ENCODE results near the gene EIF4G2.

EIF4G2 gene

GRCh38 chr11:10813945-10814344 lies 5.2 kb upstream of the EIF4G2 start:
- Histone ChIP-seq H3K4me3 (ENCODE audit: severe bottlenecking) (no peak overlapping the region), H3K27me3 (ENCODE audit: insufficient read depth, poor library complexity, severe bottlenecking) (no peaks in the 10 kb centered on the region), H3K9me3 (ENCODE audit: severe bottlenecking) (no peaks in the 10 kb centered on the region), H3K4me1 (ENCODE audit: insufficient read depth, poor library complexity, severe bottlenecking) (peaks cover 2% of the 10 kb centered on the region), H3K36me3 (ENCODE audit: low read depth) (no peaks in the 10 kb centered on the region), H3K27ac (ENCODE audit: poor library complexity, severe bottlenecking) (no peak overlapping the region)
- ATAC-seq (ENCODE audit: low read depth) (no peak), DNase-seq (ENCODE audit: low spot score) (no peak)
- no peak for TF ChIP-seq CTCF (IDR thresholded peaks at IDR 0.05; ENCODE audit: poor library complexity, severe bottlenecking)

GRCh38 chr11:10809373-10810160 lies 841 bp upstream of the EIF4G2 start:
- DNase-seq (ENCODE audit: low spot score) (no peak), ATAC-seq (ENCODE audit: low read depth) (peak; percentile 11)
- TF ChIP-seq CTCF (IDR thresholded peaks at IDR 0.05; ENCODE audit: poor library complexity, severe bottlenecking) = no peak
- H3K4me3 ChIP-seq (ENCODE audit: severe bottlenecking) = peak overlapping the region; percentile 93
- peaks cover 14% of the 10 kb centered on the region for H3K4me1 ChIP-seq (ENCODE audit: insufficient read depth, poor library complexity, severe bottlenecking)
- no peaks in the 10 kb centered on the region for H3K27me3 ChIP-seq (ENCODE audit: insufficient read depth, poor library complexity, severe bottlenecking)
- H3K36me3 ChIP-seq (ENCODE audit: low read depth) = peaks cover 38% of the 10 kb centered on the region
- H3K27ac ChIP-seq (ENCODE audit: poor library complexity, severe bottlenecking) = peak overlapping the region; percentile 90
- H3K9me3 ChIP-seq (ENCODE audit: severe bottlenecking) = no peaks in the 10 kb centered on the region

- H3K4me3 ChIP-seq (ENCODE audit: severe bottlenecking) = peak overlapping the region; percentile 93
- peak overlapping the region; percentile 90 for H3K27ac ChIP-seq (ENCODE audit: poor library complexity, severe bottlenecking)
- H3K4me1 ChIP-seq (ENCODE audit: insufficient read depth, poor library complexity, severe bottlenecking) = peaks cover 14% of the 10 kb centered on the region
- DNase-seq (ENCODE audit: low spot score) (no peak), ATAC-seq (ENCODE audit: low read depth) (no peak; the same call in 2 of the 3 replicates)
- TF ChIP-seq CTCF (IDR thresholded peaks at IDR 0.05; ENCODE audit: poor library complexity, severe bottlenecking) = no peak
- H3K36me3 ChIP-seq (ENCODE audit: low read depth) = peaks cover 51% of the 10 kb centered on the region
- H3K9me3 ChIP-seq (ENCODE audit: severe bottlenecking) = no peaks in the 10 kb centered on the region
- H3K27me3 ChIP-seq (ENCODE audit: insufficient read depth, poor library complexity, severe bottlenecking) = no peaks in the 10 kb centered on the region
These were observed 532 bp downstream of the EIF4G2 start for GRCh38 chr11:10808235-10808552.

- Histone ChIP-seq H3K36me3 (ENCODE audit: low read depth) (peaks cover 57% of the 10 kb centered on the region), H3K27me3 (ENCODE audit: insufficient read depth, poor library complexity, severe bottlenecking) (no peaks in the 10 kb centered on the region), H3K4me3 (ENCODE audit: severe bottlenecking) (peak overlapping the region; percentile 93), H3K27ac (ENCODE audit: poor library complexity, severe bottlenecking) (peak overlapping the region; percentile 90), H3K9me3 (ENCODE audit: severe bottlenecking) (no peaks in the 10 kb centered on the region), H3K4me1 (ENCODE audit: insufficient read depth, poor library complexity, severe bottlenecking) (peaks cover 14% of the 10 kb centered on the region)
- ATAC-seq (ENCODE audit: low read depth) (no peak), DNase-seq (ENCODE audit: low spot score) (no peak)
- TF ChIP-seq CTCF (IDR thresholded peaks at IDR 0.05; ENCODE audit: poor library complexity, severe bottlenecking) = no peak
These were observed 1.1 kb downstream of the EIF4G2 start for GRCh38 chr11:10807493-10808234.

GRCh38 chr11:10806206-10806605 lies 2.5 kb downstream of the EIF4G2 start:
- Histone ChIP-seq H3K27me3 (ENCODE audit: insufficient read depth, poor library complexity, severe bottlenecking) (no peaks in the 10 kb centered on the region), H3K4me3 (ENCODE audit: severe bottlenecking) (no peak overlapping the region), H3K9me3 (ENCODE audit: severe bottlenecking) (no peaks in the 10 kb centered on the region), H3K36me3 (ENCODE audit: low read depth) (peaks cover 71% of the 10 kb centered on the region), H3K27ac (ENCODE audit: poor library complexity, severe bottlenecking) (peak overlapping the region; percentile 4), H3K4me1 (ENCODE audit: insufficient read depth, poor library complexity, severe bottlenecking) (peaks cover 14% of the 10 kb centered on the region)
- ATAC-seq (ENCODE audit: low read depth) (no peak), DNase-seq (ENCODE audit: low spot score) (no peak)
- TF ChIP-seq CTCF (IDR thresholded peaks at IDR 0.05; ENCODE audit: poor library complexity, severe bottlenecking) = no peak
